Right renal cortex interstitium (tissue), 3 donors: ENCODE results near the gene SYTL3. TPM values are rescaled to one million over a fixed set of nuclear protein-coding genes. Genes with fewer than 3 reads are reported as not detected.

Experiments
- DNase-seq, 3 donors: peaks; one replicate each; pipeline ENCODE4 v3.0.0-alpha.2; 2013; ENCODE audit warnings: low read depth in 3 of 3, low spot score in 2 of 3
- polyA plus RNA-seq, 3 donors: library from polyadenylated mRNA; unstranded; fragments of 120-200 nt; gene quantifications; one replicate each; pipeline ENCODE4 v1.2.1, GENCODE V29; 2013; ENCODE audit not compliant: insufficient read length in 3 of 3

The SYTL3 gene
- polyA plus RNA-seq, 3 donors = 3.5 to 4.4 (median 3.8) TPM

- DNase-seq = no peak
These were observed 159.3 kb downstream of the SYTL3 start for GRCh38 chr6:158808941-158809678.

DNA sequence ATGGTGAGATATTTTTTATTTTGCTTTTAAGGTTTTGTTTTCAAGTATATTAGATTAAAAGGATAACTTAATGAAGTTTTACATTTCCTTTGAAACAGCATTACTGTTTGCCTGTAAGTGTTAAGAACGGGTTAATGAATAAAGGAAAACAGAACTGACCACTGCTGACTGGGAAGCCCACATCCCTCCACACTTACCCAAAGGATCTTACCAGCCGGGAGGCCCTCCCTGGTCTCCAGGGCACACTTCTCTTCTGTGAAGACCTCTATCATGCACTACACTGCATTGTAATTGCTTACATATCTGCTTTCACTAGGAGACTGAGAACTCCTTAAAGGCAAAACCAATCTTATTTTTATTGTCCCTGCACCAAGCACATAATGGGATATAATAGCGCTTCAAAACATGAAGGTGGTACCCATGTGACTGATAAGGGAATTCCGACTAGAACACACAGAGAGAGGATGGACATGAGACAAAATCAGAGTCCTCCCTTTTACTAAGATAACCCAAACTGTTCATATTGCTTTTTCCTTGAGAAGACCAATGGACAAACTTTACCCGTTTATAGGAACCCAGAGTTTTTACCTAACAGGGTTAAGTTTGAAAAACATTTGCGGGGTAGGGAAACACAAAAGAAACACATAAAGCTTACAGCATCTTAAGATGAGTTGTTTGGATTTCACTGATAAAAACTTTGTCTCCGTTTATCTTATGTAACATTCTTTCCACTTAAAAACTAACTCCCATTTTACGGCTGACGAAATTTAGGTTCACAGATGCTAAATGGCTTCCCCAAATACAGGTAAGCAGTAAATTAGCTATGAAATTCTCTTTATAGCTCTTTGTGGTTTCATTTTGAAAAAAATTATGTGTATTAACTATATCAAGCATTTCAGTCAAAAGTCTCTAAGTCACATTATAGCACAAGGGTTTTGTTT, 160.6 kb downstream of the SYTL3 start:
- DNase-seq = no peak

GRCh38 chr6:158812611-158813010, 162.8 kb downstream of the SYTL3 start:
- no peak for DNase-seq

- no peak for DNase-seq
These were observed 163.2 kb downstream of the SYTL3 start for GRCh38 chr6:158813032-158813431.

Other genes starting within 250 kb of the SYTL3 start
- 10 to 100 TPM; 21.4 to 24.6 (median 23.0) TPM for gene TMEM181, start 90.0 kb upstream of the SYTL3 start, polyA plus RNA-seq
- gene DYNLT1, start 5.3 kb upstream of the SYTL3 start, polyA plus RNA-seq = 100 to 1,000 TPM; 193 to 222 (median 206) TPM
- 100 to 1,000 TPM; 246 to 271 (median 263) TPM for gene EZR, start 169.3 kb downstream of the SYTL3 start, polyA plus RNA-seq